ENCODE measurements around the gene TOP3A.

- TF ChIP-seq, protein P1, sequence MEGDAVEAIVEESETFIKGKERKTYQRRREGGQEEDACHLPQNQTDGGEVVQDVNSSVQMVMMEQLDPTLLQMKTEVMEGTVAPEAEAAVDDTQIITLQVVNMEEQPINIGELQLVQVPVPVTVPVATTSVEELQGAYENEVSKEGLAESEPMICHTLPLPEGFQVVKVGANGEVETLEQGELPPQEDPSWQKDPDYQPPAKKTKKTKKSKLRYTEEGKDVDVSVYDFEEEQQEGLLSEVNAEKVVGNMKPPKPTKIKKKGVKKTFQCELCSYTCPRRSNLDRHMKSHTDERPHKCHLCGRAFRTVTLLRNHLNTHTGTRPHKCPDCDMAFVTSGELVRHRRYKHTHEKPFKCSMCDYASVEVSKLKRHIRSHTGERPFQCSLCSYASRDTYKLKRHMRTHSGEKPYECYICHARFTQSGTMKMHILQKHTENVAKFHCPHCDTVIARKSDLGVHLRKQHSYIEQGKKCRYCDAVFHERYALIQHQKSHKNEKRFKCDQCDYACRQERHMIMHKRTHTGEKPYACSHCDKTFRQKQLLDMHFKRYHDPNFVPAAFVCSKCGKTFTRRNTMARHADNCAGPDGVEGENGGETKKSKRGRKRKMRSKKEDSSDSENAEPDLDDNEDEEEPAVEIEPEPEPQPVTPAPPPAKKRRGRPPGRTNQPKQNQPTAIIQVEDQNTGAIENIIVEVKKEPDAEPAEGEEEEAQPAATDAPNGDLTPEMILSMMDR (IDR thresholded peaks at IDR 0.05) = no peak
- no peak for TF ChIP-seq POLR2A (IDR thresholded peaks at IDR 0.05)
Measured at GRCh38 chr17:18344021-18344420, 29.2 kb upstream of the TOP3A start.
